MM.1S (cell line): Measurements from ENCODE around the gene OPRL1.

Experiments
- EZH2 ChIP-seq: fragments of 300-600 bp; sonication (generic); optimal IDR thresholded peaks from 2 replicates; pipeline ENCODE3; 2017; ENCODE audit warnings: low read depth, mild to moderate bottlenecking, antibody characterized with exemption, low read length, mixed read lengths
- EZH2phosphoT487 ChIP-seq: fragments of 300-600 bp; sonication (generic); IDR thresholded peaks from 2 replicates; pipeline ENCODE4 v1.6.1; 2018; ENCODE audit warnings: antibody characterized with exemption, low read length
- TF ChIP-seq, protein P1 (sequence below): fragments of 300-600 bp; sonication (generic); IDR thresholded peaks from 2 replicates; pipeline ENCODE4 v1.5.1; 2016; ENCODE audit warnings: antibody characterized with exemption, low read length, mixed read lengths

DNA sequence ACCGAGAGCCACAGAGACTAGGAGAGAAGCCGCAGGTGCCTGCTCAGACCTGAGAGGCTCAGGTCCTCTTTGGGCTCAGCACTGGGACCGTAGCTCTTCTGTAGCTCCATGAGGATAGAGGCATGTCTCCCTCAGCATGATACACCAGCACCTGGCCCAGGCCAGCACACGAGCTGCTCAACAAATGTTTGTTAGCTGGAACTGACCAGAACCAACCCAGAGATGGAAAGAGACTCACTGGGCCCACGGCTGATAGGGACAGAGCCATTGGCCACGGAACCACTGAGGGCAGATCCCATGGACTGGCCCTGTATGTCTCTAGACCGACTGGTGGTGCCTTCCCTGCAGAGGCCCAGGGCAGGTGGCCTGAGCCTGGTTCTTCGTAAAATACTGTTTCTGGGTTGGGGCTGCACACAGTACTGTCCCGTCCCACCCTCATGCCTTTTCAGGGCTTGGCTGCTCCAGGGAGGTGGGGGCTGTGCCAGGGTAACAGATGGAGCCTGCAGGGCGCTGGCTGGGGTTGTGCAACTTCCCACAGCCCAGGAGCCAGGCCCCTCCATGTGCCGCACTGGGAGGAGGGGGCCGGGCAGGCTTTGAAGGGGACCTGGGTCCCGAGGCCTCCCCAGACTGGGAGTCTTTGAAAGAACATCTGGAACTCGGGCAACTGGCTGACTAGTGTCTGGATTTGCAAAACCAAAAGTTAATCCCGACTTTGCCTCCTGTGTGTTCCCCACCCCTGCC, 38.7 kb upstream of the OPRL1 start:
- TF ChIP-seq, protein P1, sequence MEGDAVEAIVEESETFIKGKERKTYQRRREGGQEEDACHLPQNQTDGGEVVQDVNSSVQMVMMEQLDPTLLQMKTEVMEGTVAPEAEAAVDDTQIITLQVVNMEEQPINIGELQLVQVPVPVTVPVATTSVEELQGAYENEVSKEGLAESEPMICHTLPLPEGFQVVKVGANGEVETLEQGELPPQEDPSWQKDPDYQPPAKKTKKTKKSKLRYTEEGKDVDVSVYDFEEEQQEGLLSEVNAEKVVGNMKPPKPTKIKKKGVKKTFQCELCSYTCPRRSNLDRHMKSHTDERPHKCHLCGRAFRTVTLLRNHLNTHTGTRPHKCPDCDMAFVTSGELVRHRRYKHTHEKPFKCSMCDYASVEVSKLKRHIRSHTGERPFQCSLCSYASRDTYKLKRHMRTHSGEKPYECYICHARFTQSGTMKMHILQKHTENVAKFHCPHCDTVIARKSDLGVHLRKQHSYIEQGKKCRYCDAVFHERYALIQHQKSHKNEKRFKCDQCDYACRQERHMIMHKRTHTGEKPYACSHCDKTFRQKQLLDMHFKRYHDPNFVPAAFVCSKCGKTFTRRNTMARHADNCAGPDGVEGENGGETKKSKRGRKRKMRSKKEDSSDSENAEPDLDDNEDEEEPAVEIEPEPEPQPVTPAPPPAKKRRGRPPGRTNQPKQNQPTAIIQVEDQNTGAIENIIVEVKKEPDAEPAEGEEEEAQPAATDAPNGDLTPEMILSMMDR, result no peak
- TF ChIP-seq EZH2phosphoT487 (no peak), EZH2 (no peak)
